H9 (cell line): Measurements from ENCODE around the gene KCNH1. TPM values are rescaled to one million over a fixed set of nuclear protein-coding genes. Genes with fewer than 3 reads are reported as not detected.

Source experiments
- DNase-seq: peaks from one replicate; pipeline ENCODE4 v3.0.0-alpha.2; 2017
- H2AFZ ChIP-seq: one replicate; pipeline ENCODE4 v1.6.1; 2013; ENCODE audit warnings: mild to moderate bottlenecking, low read length, control low read depth, moderate library complexity
- H2AK5ac ChIP-seq: 2 replicates; pipeline ENCODE4 v1.6.1; 2013; ENCODE audit warnings: low read length, control low read depth, mixed read lengths; ENCODE audit not compliant: insufficient read length
- H2BK120ac ChIP-seq: one replicate; pipeline ENCODE4 v1.6.1; 2013; ENCODE audit warnings: low read depth, mild to moderate bottlenecking, low read length, control low read depth, inconsistent platforms; ENCODE audit not compliant: poor library complexity, severe bottlenecking
- H2BK12ac ChIP-seq: 2 replicates; pipeline ENCODE4 v1.6.1; 2013; ENCODE audit warnings: low read length, control low read depth, mixed read lengths, low read depth; ENCODE audit not compliant: insufficient read length
- H2BK15ac ChIP-seq: 2 replicates; pipeline ENCODE4 v1.6.1; 2013; ENCODE audit warnings: low read depth, low read length, control low read depth
- H2BK20ac ChIP-seq: one replicate; pipeline ENCODE4 v1.6.1; 2013; ENCODE audit warnings: low read depth, mild to moderate bottlenecking, low read length, control low read depth, inconsistent platforms; ENCODE audit not compliant: poor library complexity, severe bottlenecking
- H2BK5ac ChIP-seq: 2 replicates; pipeline ENCODE4 v1.6.1; 2013; ENCODE audit warnings: low read length, control low read depth, mixed read lengths; ENCODE audit not compliant: insufficient read length
- H3K14ac ChIP-seq: 2 replicates; pipeline ENCODE4 v1.6.1; 2013; ENCODE audit warnings: low read length, control low read depth; ENCODE audit not compliant: insufficient read depth
- H3K18ac ChIP-seq: 2 replicates; pipeline ENCODE4 v1.6.1; 2013; ENCODE audit warnings: low read depth, mild to moderate bottlenecking, mixed read lengths, low read length, control low read depth; ENCODE audit not compliant: insufficient read length
- H3K23ac ChIP-seq: 2 replicates; pipeline ENCODE4 v1.6.1; 2013; ENCODE audit warnings: low read length, control low read depth, mixed read lengths, low read depth; ENCODE audit not compliant: insufficient read length
- H3K23me2 ChIP-seq: 2 replicates; pipeline ENCODE4 v1.6.1; 2013; ENCODE audit warnings: low read depth, mild to moderate bottlenecking, mixed read lengths, low read length, control low read depth; ENCODE audit not compliant: insufficient read length, poor library complexity, severe bottlenecking
- H3K27ac ChIP-seq: 2 replicates; pipeline ENCODE4 v1.5.1; 2013; ENCODE audit warnings: low read length, control low read depth, mixed read lengths, low read depth; ENCODE audit not compliant: insufficient read length
- H3K27me3 ChIP-seq: 2 replicates; pipeline ENCODE4 v1.6.1; 2013; ENCODE audit warnings: low read length, control low read depth, inconsistent platforms; ENCODE audit not compliant: insufficient read depth
- H3K4ac ChIP-seq: 2 replicates; pipeline ENCODE4 v1.6.1; 2013; ENCODE audit warnings: low read depth, mild to moderate bottlenecking, control low read depth, inconsistent platforms, low read length, moderate library complexity
- H3K4me1 ChIP-seq: 2 replicates; pipeline ENCODE4 v1.6.1; 2013; ENCODE audit warnings: low read length, control low read depth, inconsistent platforms; ENCODE audit not compliant: insufficient read depth
- H3K4me2 ChIP-seq: 2 replicates; pipeline ENCODE4 v1.6.1; 2013; ENCODE audit warnings: low read length, control low read depth, mixed read lengths; ENCODE audit not compliant: insufficient read length, insufficient read depth
- H3K56ac ChIP-seq: 2 replicates; pipeline ENCODE4 v1.6.1; 2013; ENCODE audit warnings: low read depth, mild to moderate bottlenecking, mixed read lengths, low read length, control low read depth; ENCODE audit not compliant: insufficient read length
- H3K79me1 ChIP-seq: 2 replicates; pipeline ENCODE4 v1.6.1; 2013; ENCODE audit warnings: low read depth, mild to moderate bottlenecking, moderate library complexity, low read length, control low read depth, inconsistent platforms; ENCODE audit not compliant: insufficient read depth, poor library complexity, severe bottlenecking
- H3K79me2 ChIP-seq: 2 replicates; pipeline ENCODE4 v1.6.1; 2013; ENCODE audit warnings: low read length, control low read depth, inconsistent platforms; ENCODE audit not compliant: insufficient read depth
- H3K9ac ChIP-seq: 2 replicates; pipeline ENCODE4 v1.6.1; 2013; ENCODE audit warnings: low read length, control low read depth, mixed read lengths; ENCODE audit not compliant: insufficient read length; ENCODE audit errors: extremely low read depth
- H3K9me3 ChIP-seq: one replicate; pipeline ENCODE4 v1.6.1; 2013; ENCODE audit warnings: low read depth, low read length, inconsistent platforms; ENCODE audit not compliant: control insufficient read depth
- H3T11ph ChIP-seq: one replicate; pipeline ENCODE4 v1.6.1; 2013; ENCODE audit warnings: mild to moderate bottlenecking, low read length, control low read depth, inconsistent platforms
- H4K20me1 ChIP-seq: one replicate; pipeline ENCODE4 v1.6.1; 2013; ENCODE audit not compliant: control insufficient read depth, insufficient read length, insufficient read depth
- H4K5ac ChIP-seq: 2 replicates; pipeline ENCODE4 v1.6.1; 2013; ENCODE audit warnings: low read depth, mild to moderate bottlenecking, mixed read lengths, low read length, control low read depth; ENCODE audit not compliant: insufficient read length
- H4K8ac ChIP-seq: replicated peaks from 2 replicates; pipeline ENCODE4 v1.6.1; 2013; ENCODE audit warnings: low read length, control low read depth, mixed read lengths, low read depth; ENCODE audit not compliant: insufficient read length
- H4K91ac ChIP-seq: 2 replicates; pipeline ENCODE4 v1.6.1; 2013; ENCODE audit warnings: low read depth, mild to moderate bottlenecking, moderate library complexity, mixed read lengths, low read length, control low read depth; ENCODE audit not compliant: insufficient read length
- H3K27ac Mint-ChIP-seq, 3 experiments: 2 replicates in 2 of 3; 3 replicates in 1 of 3; pipeline ENCODE4 v1.8.0; 2020 to 2021; ENCODE audit warnings: mixed read lengths in 3 of 3, mild to moderate bottlenecking in 1 of 3, moderate library complexity in 1 of 3
- H3K27me3 Mint-ChIP-seq: 2 replicates; pipeline ENCODE4 v1.8.0; 2021; ENCODE audit warnings: low read depth, mild to moderate bottlenecking, moderate library complexity, mixed read lengths
- H3K36me3 Mint-ChIP-seq, 3 experiments: 2 replicates in 2 of 3; 3 replicates in 1 of 3; pipeline ENCODE4 v1.8.0; 2020 to 2021; ENCODE audit warnings: low read depth in 3 of 3, mixed read lengths in 3 of 3; ENCODE audit not compliant: insufficient read depth in 1 of 3
- H3K4me1 Mint-ChIP-seq, 2 experiments: 2 replicates each; pipeline ENCODE4 v1.8.0; 2020; ENCODE audit warnings: mixed read lengths in 2 of 2
- H3K4me3 Mint-ChIP-seq, 2 experiments: 2 replicates in 1 of 2; 3 replicates in 1 of 2; pipeline ENCODE4 v1.8.0; 2020 to 2021; ENCODE audit warnings: mild to moderate bottlenecking in 2 of 2, mixed read lengths in 2 of 2, moderate library complexity in 1 of 2
- H3K9me3 Mint-ChIP-seq, 2 experiments: 2 replicates in 1 of 2; 3 replicates in 1 of 2; pipeline ENCODE4 v1.8.0; 2020; ENCODE audit warnings: mild to moderate bottlenecking in 2 of 2, mixed read lengths in 2 of 2, moderate library complexity in 1 of 2
- whole genome bisulfite sequencing: extraction: QIAGEN DNeasy Blood & Tissue Kit; methylation state at CpG from one replicate; pipeline ENCODE4 v1.1.7; 2013; ENCODE audit warnings: missing lambda C conversion rate, low lambda C conversion rate, mixed read lengths; ENCODE audit not compliant: insufficient read length; ENCODE audit errors: extremely low coverage; 5-methylcytosine and 5-hydroxymethylcytosine counted together
- total RNA-seq: library from RNA; stranded (reverse); gene quantifications from 2 replicates; pipeline ENCODE4 v1.2.1, GENCODE V29; 2021
- TF ChIP-seq, protein P1 (sequence below): fragments of 200-600 bp; sonication (generic); conservative IDR thresholded peaks from 3 replicates; pipeline ENCODE4 v1.8.0; 2021; ENCODE audit warnings: antibody characterized with exemption, mild to moderate bottlenecking

Gene KCNH1
- total RNA-seq, 1 experiment from 2014 or later = 0.11 TPM

DNA sequence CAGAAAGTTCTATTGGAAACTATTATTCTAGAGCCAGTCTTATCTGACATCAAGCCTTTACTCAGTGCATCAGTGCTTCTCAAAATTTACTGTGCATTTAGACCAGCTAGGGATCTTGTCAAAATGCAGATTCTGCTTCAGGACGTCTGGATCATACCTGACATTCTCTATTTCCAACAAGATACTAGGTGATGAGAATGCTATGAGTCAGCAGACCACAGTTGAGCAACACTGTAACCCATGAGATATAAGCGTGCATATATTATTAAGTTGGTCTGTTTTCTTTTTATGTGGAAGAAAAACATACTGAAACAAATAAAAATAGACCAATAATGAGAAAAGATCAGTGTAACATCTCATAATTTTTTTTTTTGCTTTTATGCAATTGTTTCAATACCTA lies 40.4 kb upstream of the KCNH1 start:
- H3K4me1 Mint-ChIP-seq = peaks cover 14 to 19% of the 10 kb centered on the region in 2 experiments
- no peak overlapping the region for H3K9ac ChIP-seq
- H2BK15ac ChIP-seq = no peak overlapping the region
- H3K23me2 ChIP-seq = no peaks in the 10 kb centered on the region
- no peak overlapping the region for H2BK20ac ChIP-seq
- H3K27me3 Mint-ChIP-seq = no peaks in the 10 kb centered on the region
- no peak overlapping the region for H2BK5ac ChIP-seq
- no peaks in the 10 kb centered on the region for H4K20me1 ChIP-seq
- no peak overlapping the region for H3K4me3 Mint-ChIP-seq
- H3K27ac Mint-ChIP-seq = no peak overlapping the region
- no peak overlapping the region for H2AK5ac ChIP-seq
- H3K27ac ChIP-seq = no peak overlapping the region
- no peak overlapping the region for H4K91ac ChIP-seq
- H3K36me3 Mint-ChIP-seq = peaks cover 4 to 14% (median 11%) of the 10 kb centered on the region in 3 experiments; a peak in 6 of 7 replicates
- H4K8ac ChIP-seq = no peak overlapping the region
- H3K56ac ChIP-seq = no peak overlapping the region
- H2BK12ac ChIP-seq = no peak overlapping the region
- no peak overlapping the region for H2AFZ ChIP-seq
- no CpG with 5 or more reads among the region's 2 CpGs for WGBS
- H3K27me3 ChIP-seq = no peaks in the 10 kb centered on the region
- no peak overlapping the region for H4K5ac ChIP-seq
- no peak overlapping the region for H3K18ac ChIP-seq
- no peak overlapping the region for H2BK120ac ChIP-seq
- no peak overlapping the region for H3K23ac ChIP-seq
- no peak for DNase-seq
- H3K9me3 ChIP-seq = peaks cover 2% of the 10 kb centered on the region
- no peak overlapping the region for H3K4ac ChIP-seq
- no peak overlapping the region for H3T11ph ChIP-seq
- H3K4me2 ChIP-seq = no peak overlapping the region
- H3K79me2 ChIP-seq = no peaks in the 10 kb centered on the region
- H3K14ac ChIP-seq = no peak overlapping the region
- peaks cover 6% of the 10 kb centered on the region; the same call in 1 of the 2 replicates for H3K4me1 ChIP-seq
- peaks cover 15 to 25% of the 10 kb centered on the region in 2 experiments for H3K9me3 Mint-ChIP-seq
- no peaks in the 10 kb centered on the region for H3K79me1 ChIP-seq
- TF ChIP-seq, protein P1, sequence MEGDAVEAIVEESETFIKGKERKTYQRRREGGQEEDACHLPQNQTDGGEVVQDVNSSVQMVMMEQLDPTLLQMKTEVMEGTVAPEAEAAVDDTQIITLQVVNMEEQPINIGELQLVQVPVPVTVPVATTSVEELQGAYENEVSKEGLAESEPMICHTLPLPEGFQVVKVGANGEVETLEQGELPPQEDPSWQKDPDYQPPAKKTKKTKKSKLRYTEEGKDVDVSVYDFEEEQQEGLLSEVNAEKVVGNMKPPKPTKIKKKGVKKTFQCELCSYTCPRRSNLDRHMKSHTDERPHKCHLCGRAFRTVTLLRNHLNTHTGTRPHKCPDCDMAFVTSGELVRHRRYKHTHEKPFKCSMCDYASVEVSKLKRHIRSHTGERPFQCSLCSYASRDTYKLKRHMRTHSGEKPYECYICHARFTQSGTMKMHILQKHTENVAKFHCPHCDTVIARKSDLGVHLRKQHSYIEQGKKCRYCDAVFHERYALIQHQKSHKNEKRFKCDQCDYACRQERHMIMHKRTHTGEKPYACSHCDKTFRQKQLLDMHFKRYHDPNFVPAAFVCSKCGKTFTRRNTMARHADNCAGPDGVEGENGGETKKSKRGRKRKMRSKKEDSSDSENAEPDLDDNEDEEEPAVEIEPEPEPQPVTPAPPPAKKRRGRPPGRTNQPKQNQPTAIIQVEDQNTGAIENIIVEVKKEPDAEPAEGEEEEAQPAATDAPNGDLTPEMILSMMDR = no peak
